ENCODE data around the gene RALA.

DNA sequence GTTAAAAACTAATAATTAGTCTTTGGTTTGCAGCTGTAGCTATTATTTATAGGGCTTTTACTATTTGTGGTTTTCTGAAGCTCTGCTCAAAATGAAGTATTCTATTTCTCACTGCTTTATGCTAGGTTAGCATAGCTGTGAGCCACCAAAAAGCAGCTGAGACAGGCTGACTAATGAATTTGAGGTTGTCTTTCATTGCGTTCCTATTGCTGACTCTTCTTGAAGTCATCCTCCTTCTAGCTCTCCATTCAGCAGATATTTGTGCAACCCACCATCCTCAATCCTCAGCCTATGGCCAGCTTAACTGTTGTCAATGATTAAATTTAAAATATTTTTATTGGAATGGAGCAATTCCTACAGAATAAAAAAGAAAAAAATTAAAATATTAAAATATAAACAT, 2.1 kb upstream of the RALA start:
- TF ChIP-seq POLR2A (IDR thresholded peaks at IDR 0.05): no peak
- TF ChIP-seq, protein P1, sequence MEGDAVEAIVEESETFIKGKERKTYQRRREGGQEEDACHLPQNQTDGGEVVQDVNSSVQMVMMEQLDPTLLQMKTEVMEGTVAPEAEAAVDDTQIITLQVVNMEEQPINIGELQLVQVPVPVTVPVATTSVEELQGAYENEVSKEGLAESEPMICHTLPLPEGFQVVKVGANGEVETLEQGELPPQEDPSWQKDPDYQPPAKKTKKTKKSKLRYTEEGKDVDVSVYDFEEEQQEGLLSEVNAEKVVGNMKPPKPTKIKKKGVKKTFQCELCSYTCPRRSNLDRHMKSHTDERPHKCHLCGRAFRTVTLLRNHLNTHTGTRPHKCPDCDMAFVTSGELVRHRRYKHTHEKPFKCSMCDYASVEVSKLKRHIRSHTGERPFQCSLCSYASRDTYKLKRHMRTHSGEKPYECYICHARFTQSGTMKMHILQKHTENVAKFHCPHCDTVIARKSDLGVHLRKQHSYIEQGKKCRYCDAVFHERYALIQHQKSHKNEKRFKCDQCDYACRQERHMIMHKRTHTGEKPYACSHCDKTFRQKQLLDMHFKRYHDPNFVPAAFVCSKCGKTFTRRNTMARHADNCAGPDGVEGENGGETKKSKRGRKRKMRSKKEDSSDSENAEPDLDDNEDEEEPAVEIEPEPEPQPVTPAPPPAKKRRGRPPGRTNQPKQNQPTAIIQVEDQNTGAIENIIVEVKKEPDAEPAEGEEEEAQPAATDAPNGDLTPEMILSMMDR (IDR thresholded peaks at IDR 0.05 in 4 of 5, conservative IDR thresholded peaks at IDR 0.05 in 1 of 5): no peak
